GM12878 (cell line): ENCODE results near the gene CSTF2T. TPM values are rescaled to one million over a fixed set of nuclear protein-coding genes. Genes with fewer than 3 reads are reported as not detected.
A peak's percentile ranks its signal among the peaks of the same experiment; 100 is the strongest.
"Not testable (repeated sequence)": the region's sequence is repeated elsewhere in the genome, so short reads cannot be mapped to it uniquely, and the experiment has no call there.

ENCODE experiments used
- ATAC-seq: fragments of 200-7000 bp; cut with Tn5 transposase; 3 replicates; pipeline ENCODE4 v1.9.1; 2020; ENCODE audit warnings: mild to moderate bottlenecking, moderate library complexity
- BruUV-seq: library from RNA; stranded (reverse); fragments of 400-500 nt; replicated peaks from 2 replicates; lab custom pipeline; 2021; lab: Mats Ljungman, UMichigan
- CTCF ChIA-PET: fragments of 300-600 bp; sonication (Branson Sonifier 250); formaldehyde crosslinking; extraction: SDS; loops from one replicate; lab custom pipeline; 2021; ENCODE audit warnings: inconsistent platforms; lab: Yijun Ruan, JAX
- POLR2A ChIA-PET: fragments of 350-600 bp; formaldehyde crosslinking; extraction: SDS; loops from one replicate; lab custom pipeline; 2021; ENCODE audit warnings: inconsistent platforms; lab: Charles Lee
- RAD21 ChIA-PET: fragments of 300-600 bp; sonication (Branson Sonifier 250); formaldehyde crosslinking; loops from one replicate; lab custom pipeline; 2023; ENCODE audit warnings: antibody characterized with exemption; ENCODE audit not compliant: unreplicated experiment; lab: Charles Lee
- SMC1A ChIA-PET: fragments of 300-600 bp; sonication (Branson Sonifier 250); formaldehyde crosslinking; loops from one replicate; lab custom pipeline; 2023; ENCODE audit not compliant: unreplicated experiment, uncharacterized antibody; lab: Charles Lee
- DNase-seq: peaks from one replicate; pipeline ENCODE4 v3.0.0-alpha.2; 2011; ENCODE audit warnings: low read depth, low spot score
- FAIRE-seq: peaks from 3 replicates; lab custom pipeline; 2011; peaks lifted over from hg19 to GRCh38; lab: Jason Lieb, UNC
- H2AFZ ChIP-seq: 2 replicates; pipeline ENCODE4 v1.6.0; 2011; ENCODE audit warnings: low read depth, low read length, control low read depth; ENCODE audit not compliant: control insufficient read depth
- H3K27ac ChIP-seq: 2 replicates; pipeline ENCODE4 v1.5.1; 2011; ENCODE audit warnings: control low read depth; ENCODE audit not compliant: control insufficient read depth, insufficient read depth
- H3K27me3 ChIP-seq, 2 experiments: replicated peaks in 1 of 2; 2 replicates each; pipeline versions ENCODE4 v1.6.0 to v1.6.1; 2011; ENCODE audit warnings: low read length in 1 of 2; ENCODE audit not compliant: control insufficient read depth in 2 of 2, insufficient read depth in 2 of 2
- H3K36me3 ChIP-seq, 2 experiments: 2 replicates each; pipeline ENCODE4 v1.5.1; 2011; ENCODE audit warnings: low read length in 1 of 2; ENCODE audit not compliant: control insufficient read depth in 2 of 2, insufficient read depth in 2 of 2
- H3K4me1 ChIP-seq: 2 replicates; pipeline ENCODE4 v1.6.1; 2011; ENCODE audit warnings: mild to moderate bottlenecking, low read length, moderate library complexity, mixed read lengths; ENCODE audit not compliant: control insufficient read depth, insufficient read depth
- H3K4me2 ChIP-seq: 2 replicates; pipeline ENCODE4 v1.6.0; 2011; ENCODE audit warnings: control low read depth; ENCODE audit not compliant: control insufficient read depth, insufficient read depth
- H3K4me3 ChIP-seq: fragments of 200-600 bp; sonication (generic); 2 replicates; pipeline ENCODE4 v1.5.1; 2016
- H3K79me2 ChIP-seq: 2 replicates; pipeline ENCODE4 v1.6.0; 2011; ENCODE audit warnings: low read length; ENCODE audit not compliant: control insufficient read depth, insufficient read depth
- H3K9ac ChIP-seq: 2 replicates; pipeline ENCODE4 v1.8.0; 2011; ENCODE audit warnings: low read length, control low read depth, mixed read lengths; ENCODE audit not compliant: control insufficient read depth, insufficient read depth
- H3K9me3 ChIP-seq: replicated peaks from 3 replicates; pipeline ENCODE4 v1.5.1; 2011; ENCODE audit warnings: mild to moderate bottlenecking, low read length; ENCODE audit not compliant: control insufficient read depth, insufficient read depth
- H4K20me1 ChIP-seq: 2 replicates; pipeline ENCODE4 v1.6.0; 2011; ENCODE audit not compliant: control insufficient read depth, insufficient read depth
- ASH2L ChIP-seq: fragments of 300-600, 200-600 bp; sonication (generic); IDR thresholded peaks from 2 replicates; pipeline ENCODE4 v1.6.1; 2017; ENCODE audit warnings: low read depth, mild to moderate bottlenecking, borderline replicate concordance
- ATF3 ChIP-seq: IDR thresholded peaks from 2 replicates; pipeline ENCODE4 v1.6.1; 2011; ENCODE audit warnings: low read depth, mild to moderate bottlenecking, low read length, moderate library complexity, borderline replicate concordance; ENCODE audit errors: extremely low read depth
- ATF7 ChIP-seq: fragments of 450-650 bp; IDR thresholded peaks from 2 replicates; pipeline ENCODE4 v1.6.1; 2016; ENCODE audit warnings: low read depth, mild to moderate bottlenecking
- CREM ChIP-seq: IDR thresholded peaks from 2 replicates; pipeline ENCODE4 v1.6.1; 2014; ENCODE audit warnings: antibody characterized with exemption, low read depth
- DPF2 ChIP-seq: fragments of 450-650 bp; IDR thresholded peaks from 2 replicates; pipeline ENCODE4 v1.6.1; 2017; ENCODE audit warnings: mild to moderate bottlenecking
- HCFC1 ChIP-seq: fragments of 150-350 bp; IDR thresholded peaks from 2 replicates; pipeline ENCODE4 v1.6.1; 2014; ENCODE audit warnings: low read length
- HDGF ChIP-seq: fragments of 450-650 bp; IDR thresholded peaks from 2 replicates; pipeline ENCODE4 v1.6.1; 2016; ENCODE audit warnings: antibody characterized with exemption
- MTA2 ChIP-seq: fragments of 450-650 bp; IDR thresholded peaks from 2 replicates; pipeline ENCODE4 v1.6.1; 2016; ENCODE audit warnings: low read depth, mild to moderate bottlenecking, moderate library complexity
- POLR2AphosphoS2 ChIP-seq: IDR thresholded peaks from 2 replicates; pipeline ENCODE4 v1.6.1; 2011; ENCODE audit warnings: low read depth, mild to moderate bottlenecking, low read length, improper control_type of control experiment, moderate library complexity
- POLR2AphosphoS5 ChIP-seq: IDR thresholded peaks from 2 replicates; pipeline ENCODE4 v1.6.1; 2011; ENCODE audit warnings: mild to moderate bottlenecking, low read length, inconsistent platforms
- RAD51 ChIP-seq: fragments of 450-650 bp; IDR thresholded peaks from 2 replicates; pipeline ENCODE4 v1.6.1; 2016; ENCODE audit warnings: moderate library complexity, mild to moderate bottlenecking, inconsistent platforms
- RCOR1 ChIP-seq: conservative IDR thresholded peaks from 2 replicates; pipeline ENCODE4 v1.6.1; 2012; ENCODE audit warnings: low read depth, low read length, improper control_type of control experiment
- SIN3A ChIP-seq: IDR thresholded peaks from 2 replicates; pipeline ENCODE4 v1.6.1; 2012; ENCODE audit warnings: low read depth, low read length, improper control_type of control experiment
- SMC3 ChIP-seq: IDR thresholded peaks from 2 replicates; pipeline ENCODE4 v1.6.1; 2011; ENCODE audit warnings: low read length, improper control_type of control experiment, borderline replicate concordance
- SREBF2 ChIP-seq: IDR thresholded peaks from 2 replicates; pipeline ENCODE4 v1.6.1; 2012; ENCODE audit warnings: mild to moderate bottlenecking, low read length
- USF2 ChIP-seq: IDR thresholded peaks from 2 replicates; pipeline ENCODE4 v1.6.1; 2011; ENCODE audit warnings: low read depth, low read length, improper control_type of control experiment, borderline replicate concordance
- YY1 ChIP-seq: IDR thresholded peaks from 2 replicates; pipeline ENCODE4 v1.6.1; 2011; ENCODE audit warnings: low read depth, mild to moderate bottlenecking, low read length
- ZNF207 ChIP-seq: fragments of 450-650 bp; IDR thresholded peaks from 2 replicates; pipeline ENCODE4 v1.6.1; 2014; ENCODE audit warnings: antibody characterized with exemption, mild to moderate bottlenecking, borderline replicate concordance
- ZZZ3 ChIP-seq: IDR thresholded peaks from 2 replicates; pipeline ENCODE4 v1.6.1; 2011; ENCODE audit warnings: low read depth; ENCODE audit not compliant: control insufficient read depth, insufficient read length
- WGBS: methylation state at CpG from one replicate; pipeline ENCODE4 v1.1.6; 2016; ENCODE audit warnings: low lambda C conversion rate; ENCODE audit not compliant: insufficient replicate concordance, insufficient coverage; ENCODE audit errors: missing lambda C conversion rate; 5-methylcytosine and 5-hydroxymethylcytosine counted together
- in situ Hi-C: fragments of 300-500 bp; cut with MboI; formaldehyde crosslinking; loops from 9 replicates; pipeline ENCODE4 v1.14.3; 2018; ENCODE audit warnings: mixed read lengths
- intact Hi-C: fragments of 100-400 bp; cut with micrococcal nuclease; formaldehyde crosslinking; loops from one replicate; pipeline ENCODE4 v1.14.2; 2022; ENCODE audit not compliant: unreplicated experiment
- polyA plus RNA-seq, 11 experiments: library from polyadenylated mRNA; depleted of rRNA in 4 of 11; unstranded in 6 of 11; stranded (reverse) in 5 of 11; fragments of >200 nt; fragmentation: Nextera tagmentation in 4 of 11; fragmentation: Illumina TruSeq in 1 of 11; extraction: Ambion mirVana in 4 of 11; extraction: Trizol in 1 of 11; gene quantifications; 1 replicate in 1 of 11; 2 replicates in 10 of 11; pipeline versions ENCODE4 v1.2.1 to v1.2.3, GENCODE V29; 2011 to 2016; ENCODE audit warnings: inconsistent platforms in 2 of 11, missing spikeins in 2 of 11, low read depth in 1 of 11
- total RNA-seq, 4 experiments: library from RNA; depleted of rRNA in 3 of 4; stranded (reverse); fragments of >200 nt in 3 of 4; fragmentation: Illumina TruSeq in 1 of 4; extraction: Trizol in 1 of 4; gene quantifications; 2 replicates each; pipeline versions ENCODE4 v1.2.1 to v1.2.3, GENCODE V29; 2013 to 2021

Gene CSTF2T
- total and polyA plus RNA-seq, 10 of the 15 experiments (the other 5 are each of a cell fraction or from before 2014, with no cell fraction given), result 6.8 to 23.8 (median 14.3) TPM

GRCh38 chr10:51688826-51689225 lies 10.6 kb downstream of the CSTF2T start:
- not testable (repeated sequence) for FAIRE-seq

GRCh38 chr10:51687296-51687695 lies 12.1 kb downstream of the CSTF2T start:
- H3K9ac ChIP-seq, result no peak overlapping the region
- ATAC-seq, result no peak
- FAIRE-seq, result peak; percentile 13
- no peaks in the 10 kb centered on the region for H3K4me1 ChIP-seq
- H3K27ac ChIP-seq, result no peak overlapping the region
- no peaks in the 10 kb centered on the region for H3K27me3 ChIP-seq
- H2AFZ ChIP-seq, result no peak overlapping the region
- WGBS, result 29% methylated on average over 1 of the region's 1 CpG
- H3K4me2 ChIP-seq, result no peak overlapping the region
- no peak overlapping the region for H3K4me3 ChIP-seq
- DNase-seq, result no peak
- no peak for TF ChIP-seq POLR2AphosphoS2
- no peak for TF ChIP-seq RAD51
- TF ChIP-seq DPF2, result no peak
- TF ChIP-seq HCFC1, result no peak
- TF ChIP-seq ZZZ3, result no peak
- no peak for TF ChIP-seq USF2
- TF ChIP-seq SREBF2, result no peak
- no peak for TF ChIP-seq MTA2
- TF ChIP-seq ZNF207, result no peak
- TF ChIP-seq POLR2AphosphoS5, result no peak
- no peak for TF ChIP-seq ASH2L
- TF ChIP-seq SMC3, result no peak
- no peak for TF ChIP-seq ATF7
- no peak for TF ChIP-seq ATF3
- no peak for TF ChIP-seq HDGF
- TF ChIP-seq YY1, result no peak
- TF ChIP-seq RCOR1, result no peak
- no peak for TF ChIP-seq SIN3A
- TF ChIP-seq CREM, result no peak
- TF ChIP-seq, all 136 proteins: peak for 0
- ChIA-PET CTCF (no interaction called here), POLR2A (no interaction called here), SMC1A (no interaction called here), RAD21 (no interaction called here)
- H4K20me1 ChIP-seq, result no peaks in the 10 kb centered on the region
- H3K36me3 ChIP-seq, result no peaks in the 10 kb centered on the region
- in situ Hi-C loops (no loop called here), intact Hi-C loops (no loop called here)
- H3K79me2 ChIP-seq, result no peaks in the 10 kb centered on the region
- no peaks in the 10 kb centered on the region for H3K9me3 ChIP-seq
- BruUV-seq, result no TSS peak

More at GRCh38 chr10:51688826-51689225, 10.6 kb downstream of the CSTF2T start:
- H3K36me3 ChIP-seq, CTCF ChIA-PET, H3K27ac ChIP-seq, DNase-seq, H3K9ac ChIP-seq, H3K9me3 ChIP-seq, ATAC-seq, H3K79me2 ChIP-seq, BruUV-seq, H3K4me2 ChIP-seq, H3K27me3 ChIP-seq, intact Hi-C loops, in situ Hi-C loops, POLR2A ChIA-PET, H4K20me1 ChIP-seq, H3K4me3 ChIP-seq, H3K4me1 ChIP-seq, H2AFZ ChIP-seq: not testable (repeated sequence)
- RAD21 ChIA-PET, result interaction anchor here (0.7 kb wide), 1 partner anchor 461 kb away, joined by 3 read pairs; no protein-coding TSS in a partner anchor
- 41% methylated on average over 2 of the region's 2 CpGs for WGBS
- SMC1A ChIA-PET, result interaction anchor here (0.7 kb wide), 1 partner anchor 11 kb away, joined by 3 read pairs; no protein-coding TSS in a partner anchor
